Epidermal melanocyte (primary cell): ENCODE data around the gene BAK1.
A peak's percentile ranks its signal among the peaks of the same experiment; 100 is the strongest.

ENCODE experiments used
- DNase-seq: peaks from one replicate; pipeline ENCODE4 v3.0.0; 2011; ENCODE audit warnings: low spot score; ENCODE audit not compliant: insufficient read length

Gene BAK1

GRCh38 chr6:33587529-33587928 lies 7.5 kb upstream of the BAK1 start:
- no peak for DNase-seq

GRCh38 chr6:33586108-33586640 lies 6.1 kb upstream of the BAK1 start:
- DNase-seq, result peak; percentile 13

- DNase-seq, result peak; percentile 81
Measured at GRCh38 chr6:33585403-33586107, 5.5 kb upstream of the BAK1 start.

- no peak for DNase-seq
Measured at GRCh38 chr6:33584700-33585402, 4.8 kb upstream of the BAK1 start.

GRCh38 chr6:33583591-33584155 lies 3.6 kb upstream of the BAK1 start:
- DNase-seq, result no peak

- no peak for DNase-seq
Measured at GRCh38 chr6:33581186-33581585, 1.1 kb upstream of the BAK1 start.

- DNase-seq, result no peak
Measured at GRCh38 chr6:33578588-33579011, 1.5 kb downstream of the BAK1 start.

- DNase-seq, result no peak
Measured at GRCh38 chr6:33578164-33578563, 1.9 kb downstream of the BAK1 start.

GRCh38 chr6:33577718-33578117 lies 2.4 kb downstream of the BAK1 start:
- no peak for DNase-seq

GRCh38 chr6:33577106-33577535 lies 3.0 kb downstream of the BAK1 start:
- DNase-seq, result no peak

GRCh38 chr6:33576668-33577067 lies 3.4 kb downstream of the BAK1 start:
- DNase-seq, result no peak

GRCh38 chr6:33575211-33575610 lies 4.9 kb downstream of the BAK1 start:
- DNase-seq, result no peak

- no peak for DNase-seq
Measured at GRCh38 chr6:33571637-33572316, 8.3 kb downstream of the BAK1 start.

- peak; percentile 90 for DNase-seq
Measured at GRCh38 chr6:33570806-33571636, 9.1 kb downstream of the BAK1 start.

- no peak for DNase-seq
Measured at GRCh38 chr6:33568826-33569570, 11.1 kb downstream of the BAK1 start.

- no peak for DNase-seq
Measured at GRCh38 chr6:33567836-33568235, 12.2 kb downstream of the BAK1 start.

- DNase-seq, result no peak
Measured at GRCh38 chr6:33566182-33567084, 13.6 kb downstream of the BAK1 start.

GRCh38 chr6:33558801-33559200 lies 21.3 kb downstream of the BAK1 start:
- no peak for DNase-seq

GRCh38 chr6:33557376-33557775 lies 22.7 kb downstream of the BAK1 start:
- DNase-seq, result no peak
